ENCODE measurements around the gene ACAA1. TPM values are rescaled to one million over a fixed set of nuclear protein-coding genes. Genes with fewer than 3 reads are reported as not detected.

Gene ACAA1
- total and polyA plus RNA-seq, 9 of the 15 experiments (the other 6 are each of a cell fraction or from before 2014, with no cell fraction given), result 4.0 to 88.9 (median 57.2) TPM

DNA sequence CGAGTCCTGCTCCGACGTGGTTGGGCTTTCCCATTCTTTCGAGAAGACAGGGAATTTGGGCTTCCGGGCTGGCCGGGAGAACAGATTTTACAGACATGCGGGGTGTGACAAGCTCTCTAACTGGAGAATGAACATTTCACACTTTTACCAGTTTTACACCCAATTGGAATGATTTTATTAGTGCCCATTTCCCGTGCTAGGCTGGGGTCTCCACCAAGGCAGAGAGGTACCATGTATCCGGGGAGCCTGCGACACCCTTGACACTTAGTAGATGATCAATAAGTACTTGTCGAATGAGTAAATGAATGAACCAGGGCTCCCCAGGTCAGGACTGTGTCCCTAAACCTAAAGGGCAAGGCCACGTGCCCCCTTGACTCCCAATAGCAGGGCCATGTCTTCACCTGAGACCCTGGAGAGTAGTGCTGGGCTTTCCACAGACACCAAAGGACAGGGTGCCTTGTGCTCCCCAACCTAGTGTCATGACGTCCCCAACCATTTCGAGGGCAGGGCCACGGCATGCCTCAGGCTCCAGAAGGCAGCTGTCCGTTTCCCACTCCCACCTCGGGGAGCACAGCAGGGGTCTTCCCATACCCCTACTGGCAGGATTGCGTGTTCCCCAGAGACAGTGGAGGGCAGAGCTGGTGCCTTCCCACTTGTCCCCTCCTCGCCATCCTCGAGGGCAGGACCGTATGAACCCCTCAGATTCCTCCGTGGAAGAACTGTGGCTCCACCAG is 855 bp upstream of the ACAA1 start (continued):
- TF ChIP-seq TOE1 (IDR thresholded peaks at IDR 0.05; ENCODE audit: borderline replicate concordance), result peak; percentile 36; the same call in 1 of the 2 replicates
- TF ChIP-seq TOE1 (CRISPR knock-in tag; IDR thresholded peaks at IDR 0.05; ENCODE audit: borderline replicate concordance, low read depth), result 0 out of 2 replicates have a peak, but pooled peaks have one; percentile 66
- TF ChIP-seq PTTG1 (tag; IDR thresholded peaks at IDR 0.05; ENCODE audit: low read depth), result no peak
- peak; percentile 8 for TF ChIP-seq RBBP5 (IDR thresholded peaks at IDR 0.05; ENCODE audit: borderline replicate concordance, insufficient read depth, low read length, poor library complexity, severe bottlenecking)
- no peak for TF ChIP-seq NCOR1 (IDR thresholded peaks at IDR 0.05)
- TF ChIP-seq, protein P1, sequence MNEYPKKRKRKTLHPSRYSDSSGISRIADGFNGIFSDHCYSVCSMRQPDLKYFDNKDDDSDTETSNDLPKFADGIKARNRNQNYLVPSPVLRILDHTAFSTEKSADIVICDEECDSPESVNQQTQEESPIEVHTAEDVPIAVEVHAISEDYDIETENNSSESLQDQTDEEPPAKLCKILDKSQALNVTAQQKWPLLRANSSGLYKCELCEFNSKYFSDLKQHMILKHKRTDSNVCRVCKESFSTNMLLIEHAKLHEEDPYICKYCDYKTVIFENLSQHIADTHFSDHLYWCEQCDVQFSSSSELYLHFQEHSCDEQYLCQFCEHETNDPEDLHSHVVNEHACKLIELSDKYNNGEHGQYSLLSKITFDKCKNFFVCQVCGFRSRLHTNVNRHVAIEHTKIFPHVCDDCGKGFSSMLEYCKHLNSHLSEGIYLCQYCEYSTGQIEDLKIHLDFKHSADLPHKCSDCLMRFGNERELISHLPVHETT (CRISPR knock-in tag; conservative IDR thresholded peaks at IDR 0.05 in 1 of 2, IDR thresholded peaks at IDR 0.05 in 1 of 2), result 0 out of 4 replicates have a peak, but pooled peaks of 1 of the 2 experiments have one; percentile 3
- peak; percentile 63; the same call in 1 of the 2 replicates for TF ChIP-seq L3MBTL2 (IDR thresholded peaks at IDR 0.05)
- TF ChIP-seq, protein P2, sequence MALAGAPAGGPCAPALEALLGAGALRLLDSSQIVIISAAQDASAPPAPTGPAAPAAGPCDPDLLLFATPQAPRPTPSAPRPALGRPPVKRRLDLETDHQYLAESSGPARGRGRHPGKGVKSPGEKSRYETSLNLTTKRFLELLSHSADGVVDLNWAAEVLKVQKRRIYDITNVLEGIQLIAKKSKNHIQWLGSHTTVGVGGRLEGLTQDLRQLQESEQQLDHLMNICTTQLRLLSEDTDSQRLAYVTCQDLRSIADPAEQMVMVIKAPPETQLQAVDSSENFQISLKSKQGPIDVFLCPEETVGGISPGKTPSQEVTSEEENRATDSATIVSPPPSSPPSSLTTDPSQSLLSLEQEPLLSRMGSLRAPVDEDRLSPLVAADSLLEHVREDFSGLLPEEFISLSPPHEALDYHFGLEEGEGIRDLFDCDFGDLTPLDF (CRISPR knock-in tag; IDR thresholded peaks at IDR 0.05), result 0 out of 2 replicates have a peak, but pooled peaks have one; percentile 44
- TF ChIP-seq ZBTB7A (IDR thresholded peaks at IDR 0.05; ENCODE audit: borderline replicate concordance, control insufficient read depth, low read depth, low read length), result peak; percentile 76
- TF ChIP-seq ZNF133 (CRISPR knock-in tag; IDR thresholded peaks at IDR 0.05), result 0 out of 2 replicates have a peak, but pooled peaks have one; percentile 45
- TF ChIP-seq SLC30A9 (CRISPR knock-in tag; IDR thresholded peaks at IDR 0.05), result no peak
- TF ChIP-seq ZNF766 (CRISPR knock-in tag; conservative IDR thresholded peaks at IDR 0.05), result 0 out of 2 replicates have a peak, but pooled peaks have one; percentile 17
- TF ChIP-seq, protein P3, sequence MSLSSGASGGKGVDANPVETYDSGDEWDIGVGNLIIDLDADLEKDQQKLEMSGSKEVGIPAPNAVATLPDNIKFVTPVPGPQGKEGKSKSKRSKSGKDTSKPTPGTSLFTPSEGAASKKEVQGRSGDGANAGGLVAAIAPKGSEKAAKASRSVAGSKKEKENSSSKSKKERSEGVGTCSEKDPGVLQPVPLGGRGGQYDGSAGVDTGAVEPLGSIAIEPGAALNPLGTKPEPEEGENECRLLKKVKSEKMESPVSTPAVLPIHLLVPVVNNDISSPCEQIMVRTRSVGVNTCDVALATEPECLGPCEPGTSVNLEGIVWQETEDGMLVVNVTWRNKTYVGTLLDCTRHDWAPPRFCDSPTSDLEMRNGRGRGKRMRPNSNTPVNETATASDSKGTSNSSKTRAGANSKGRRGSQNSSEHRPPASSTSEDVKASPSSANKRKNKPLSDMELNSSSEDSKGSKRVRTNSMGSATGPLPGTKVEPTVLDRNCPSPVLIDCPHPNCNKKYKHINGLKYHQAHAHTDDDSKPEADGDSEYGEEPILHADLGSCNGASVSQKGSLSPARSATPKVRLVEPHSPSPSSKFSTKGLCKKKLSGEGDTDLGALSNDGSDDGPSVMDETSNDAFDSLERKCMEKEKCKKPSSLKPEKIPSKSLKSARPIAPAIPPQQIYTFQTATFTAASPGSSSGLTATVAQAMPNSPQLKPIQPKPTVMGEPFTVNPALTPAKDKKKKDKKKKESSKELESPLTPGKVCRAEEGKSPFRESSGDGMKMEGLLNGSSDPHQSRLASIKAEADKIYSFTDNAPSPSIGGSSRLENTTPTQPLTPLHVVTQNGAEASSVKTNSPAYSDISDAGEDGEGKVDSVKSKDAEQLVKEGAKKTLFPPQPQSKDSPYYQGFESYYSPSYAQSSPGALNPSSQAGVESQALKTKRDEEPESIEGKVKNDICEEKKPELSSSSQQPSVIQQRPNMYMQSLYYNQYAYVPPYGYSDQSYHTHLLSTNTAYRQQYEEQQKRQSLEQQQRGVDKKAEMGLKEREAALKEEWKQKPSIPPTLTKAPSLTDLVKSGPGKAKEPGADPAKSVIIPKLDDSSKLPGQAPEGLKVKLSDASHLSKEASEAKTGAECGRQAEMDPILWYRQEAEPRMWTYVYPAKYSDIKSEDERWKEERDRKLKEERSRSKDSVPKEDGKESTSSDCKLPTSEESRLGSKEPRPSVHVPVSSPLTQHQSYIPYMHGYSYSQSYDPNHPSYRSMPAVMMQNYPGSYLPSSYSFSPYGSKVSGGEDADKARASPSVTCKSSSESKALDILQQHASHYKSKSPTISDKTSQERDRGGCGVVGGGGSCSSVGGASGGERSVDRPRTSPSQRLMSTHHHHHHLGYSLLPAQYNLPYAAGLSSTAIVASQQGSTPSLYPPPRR (CRISPR knock-in tag; IDR thresholded peaks at IDR 0.05; ENCODE audit: borderline replicate concordance), result peak; percentile 72; the same call in 1 of the 2 replicates
- TF ChIP-seq ZNF24 (IDR thresholded peaks at IDR 0.05), result peak; percentile 24; the same call in 1 of the 2 replicates
- TF ChIP-seq FUS (optimal IDR thresholded peaks at IDR 0.05; ENCODE audit: low read depth, low read length), result no peak
- TF ChIP-seq NFIC (IDR thresholded peaks at IDR 0.05), result 0 out of 2 replicates have a peak, but pooled peaks have one; percentile 5
- TF ChIP-seq ELF1 (tag; IDR thresholded peaks at IDR 0.05), result peak; percentile 14
- TF ChIP-seq OTX1 (CRISPR knock-in tag; IDR thresholded peaks at IDR 0.05), result no peak

Measured in K562 (cell line).